Bronchial epithelial cell (primary cell): ENCODE results near the gene IGIP. TPM values are rescaled to one million over a fixed set of nuclear protein-coding genes. Genes with fewer than 3 reads are reported as not detected.

Source experiments
- DNase-seq: peaks from one replicate; pipeline ENCODE4 v3.0.0-alpha.2; 2010; ENCODE audit warnings: low read depth
- FAIRE-seq: peaks from 2 replicates; lab custom pipeline; 2011; peaks lifted over from hg19 to GRCh38; lab: Jason Lieb, UNC
- H3K27me3 ChIP-seq: 2 replicates; pipeline ENCODE4 v1.5.1; 2011; ENCODE audit warnings: low read length; ENCODE audit not compliant: control insufficient read depth, insufficient read depth
- H3K36me3 ChIP-seq: 2 replicates; pipeline ENCODE4 v1.5.1; 2011; ENCODE audit warnings: low read length; ENCODE audit not compliant: control insufficient read depth, insufficient read depth
- H3K4me3 ChIP-seq: 2 replicates; pipeline ENCODE4 v1.5.1; 2011; ENCODE audit warnings: mild to moderate bottlenecking, low read depth, low read length, control low read depth
- total RNA-seq: library from RNA; depleted of rRNA; stranded (reverse); fragments of >200 nt; gene quantifications from 2 replicates; pipeline ENCODE4 v1.2.1, GENCODE V29; 2014
- TF ChIP-seq, protein P1 (sequence below): IDR thresholded peaks from 2 replicates; pipeline ENCODE4 v1.5.1; 2011; ENCODE audit warnings: mild to moderate bottlenecking, moderate library complexity, low read length, control low read depth, inconsistent platforms; ENCODE audit not compliant: insufficient read depth, severe bottlenecking

Gene IGIP
- total RNA-seq, 1 donor from 2014 or later = 5.3 TPM

DNA sequence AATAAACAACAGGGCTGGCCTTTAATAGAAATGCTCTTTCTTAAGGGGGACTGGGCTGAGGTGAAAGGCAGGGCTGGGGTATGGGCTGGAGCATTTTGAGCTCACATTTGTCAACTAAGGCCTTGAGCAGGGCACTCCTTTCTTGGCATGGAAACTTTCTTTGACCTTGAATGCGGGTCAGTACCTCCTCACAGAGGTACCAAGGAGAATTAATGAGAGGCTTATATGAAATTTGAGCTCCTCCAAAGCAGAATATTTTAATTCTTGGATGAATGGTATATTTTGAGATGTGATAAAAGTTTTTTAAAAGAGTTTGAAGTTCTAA is 52.3 kb downstream of the IGIP start:
- H3K36me3 ChIP-seq = no peaks in the 10 kb centered on the region
- TF ChIP-seq, protein P1, sequence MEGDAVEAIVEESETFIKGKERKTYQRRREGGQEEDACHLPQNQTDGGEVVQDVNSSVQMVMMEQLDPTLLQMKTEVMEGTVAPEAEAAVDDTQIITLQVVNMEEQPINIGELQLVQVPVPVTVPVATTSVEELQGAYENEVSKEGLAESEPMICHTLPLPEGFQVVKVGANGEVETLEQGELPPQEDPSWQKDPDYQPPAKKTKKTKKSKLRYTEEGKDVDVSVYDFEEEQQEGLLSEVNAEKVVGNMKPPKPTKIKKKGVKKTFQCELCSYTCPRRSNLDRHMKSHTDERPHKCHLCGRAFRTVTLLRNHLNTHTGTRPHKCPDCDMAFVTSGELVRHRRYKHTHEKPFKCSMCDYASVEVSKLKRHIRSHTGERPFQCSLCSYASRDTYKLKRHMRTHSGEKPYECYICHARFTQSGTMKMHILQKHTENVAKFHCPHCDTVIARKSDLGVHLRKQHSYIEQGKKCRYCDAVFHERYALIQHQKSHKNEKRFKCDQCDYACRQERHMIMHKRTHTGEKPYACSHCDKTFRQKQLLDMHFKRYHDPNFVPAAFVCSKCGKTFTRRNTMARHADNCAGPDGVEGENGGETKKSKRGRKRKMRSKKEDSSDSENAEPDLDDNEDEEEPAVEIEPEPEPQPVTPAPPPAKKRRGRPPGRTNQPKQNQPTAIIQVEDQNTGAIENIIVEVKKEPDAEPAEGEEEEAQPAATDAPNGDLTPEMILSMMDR = no peak
- no peak for DNase-seq
- no peak for FAIRE-seq
- no peaks in the 10 kb centered on the region for H3K27me3 ChIP-seq
- no peak overlapping the region for H3K4me3 ChIP-seq

GRCh38 chr5:140178482-140179116 is 52.9 kb downstream of the IGIP start:
- FAIRE-seq = no peak
- Histone ChIP-seq H3K27me3 (no peaks in the 10 kb centered on the region), H3K36me3 (no peaks in the 10 kb centered on the region), H3K4me3 (no peak overlapping the region)
- TF ChIP-seq, protein P1 = no peak
- no peak for DNase-seq

Other genes with a start within 250 kb of the IGIP start
- gene NRG2, start 82.6 kb upstream of the IGIP start, total RNA-seq = under 0.01 TPM in 2 replicates
- 6.6 and 12.3 TPM in 2 replicates for gene PURA, start 11.8 kb upstream of the IGIP start, total RNA-seq
- gene CYSTM1, start 49.3 kb downstream of the IGIP start, total RNA-seq = 22.4 and 25.5 TPM in 2 replicates
- gene PFDN1, start 177.2 kb downstream of the IGIP start, total RNA-seq = 34.5 and 38.1 TPM in 2 replicates
- gene HBEGF, start 220.7 kb downstream of the IGIP start, total RNA-seq = 23.8 and 76.6 TPM in 2 replicates
- gene SLC4A9, start 234.3 kb downstream of the IGIP start, total RNA-seq = 0.38 TPM in 1 of 2 replicates, not detected in the other